ENCODE results near the gene PPP1R14C. TPM values are rescaled to one million over a fixed set of nuclear protein-coding genes. Genes with fewer than 3 reads are reported as not detected.

PPP1R14C gene
- total RNA-seq, 1 experiment from 2014 or later, result 4.6 TPM

- no peaks in the 10 kb centered on the region for H3K36me3 ChIP-seq (ENCODE audit: insufficient read depth, low read length, poor library complexity, severe bottlenecking)
- POLR2A ChIA-PET (ENCODE audit: low non-redundant PET), result no interaction called here
- H3K4me3 ChIP-seq (ENCODE audit: low read depth, low read length, poor library complexity, severe bottlenecking), result no peak overlapping the region
- no peaks in the 10 kb centered on the region for H3K27me3 ChIP-seq (replicated peaks; ENCODE audit: insufficient read depth, low read depth, low read length, poor library complexity)
- intact Hi-C loops (cut with micrococcal nuclease; ENCODE audit: unreplicated experiment), result no loop called here
- H3K27ac ChIP-seq (ENCODE audit: low read depth, low read length, poor library complexity, severe bottlenecking), result no peak overlapping the region
- H3K9me3 ChIP-seq (ENCODE audit: low read depth, low read length, poor library complexity, severe bottlenecking), result no peaks in the 10 kb centered on the region
- TF ChIP-seq EZH2 (IDR thresholded peaks at IDR 0.05; ENCODE audit: borderline replicate concordance, low read depth, low read length, poor library complexity, severe bottlenecking), result no peak
- DNase-seq (ENCODE audit: low spot score), result no peak
- BruUV-seq (replicated peaks), result no TSS peak
- CTCF ChIA-PET, result no interaction called here
- H3K4me1 ChIP-seq (ENCODE audit: insufficient read depth, low read length, poor library complexity, severe bottlenecking), result no peaks in the 10 kb centered on the region
Measured at GRCh38 chr6:150153905-150154492, 11.2 kb downstream of the PPP1R14C start.

DNA sequence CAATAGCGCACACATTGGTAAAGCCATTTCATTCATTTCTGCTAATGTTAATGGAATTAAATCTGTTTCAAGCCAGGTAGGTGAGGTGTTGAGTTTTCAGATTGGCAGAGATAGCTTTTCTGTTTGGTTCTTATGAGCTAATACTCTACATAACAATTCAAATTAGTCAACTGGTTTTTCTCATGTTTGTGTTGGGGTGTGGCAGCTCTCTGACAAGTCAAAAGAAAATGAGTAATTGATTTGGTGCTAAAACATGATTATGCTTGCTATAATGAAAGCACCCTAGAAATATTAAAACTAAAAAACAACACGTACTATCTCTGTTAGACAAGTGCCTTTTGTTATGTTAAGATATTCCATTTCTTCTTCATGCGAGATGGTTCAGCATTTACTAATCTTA is 13.6 kb downstream of the PPP1R14C start:
- Histone ChIP-seq H3K9me3 (ENCODE audit: low read depth, low read length, poor library complexity, severe bottlenecking) (no peaks in the 10 kb centered on the region), H3K27me3 (replicated peaks; ENCODE audit: insufficient read depth, low read depth, low read length, poor library complexity) (no peaks in the 10 kb centered on the region), H3K4me3 (ENCODE audit: low read depth, low read length, poor library complexity, severe bottlenecking) (no peak overlapping the region), H3K27ac (ENCODE audit: low read depth, low read length, poor library complexity, severe bottlenecking) (no peak overlapping the region), H3K4me1 (ENCODE audit: insufficient read depth, low read length, poor library complexity, severe bottlenecking) (no peaks in the 10 kb centered on the region), H3K36me3 (ENCODE audit: insufficient read depth, low read length, poor library complexity, severe bottlenecking) (no peaks in the 10 kb centered on the region)
- TF ChIP-seq CTCF (conservative IDR thresholded peaks at IDR 0.05; ENCODE audit: low read depth, low read length) (no peak), EZH2 (IDR thresholded peaks at IDR 0.05; ENCODE audit: borderline replicate concordance, low read depth, low read length, poor library complexity, severe bottlenecking) (no peak)
- intact Hi-C loops (cut with micrococcal nuclease; ENCODE audit: unreplicated experiment), result no loop called here
- ChIA-PET POLR2A (ENCODE audit: low non-redundant PET) (no interaction called here), CTCF (no interaction called here)
- DNase-seq (ENCODE audit: low spot score), result no peak
- BruUV-seq (replicated peaks), result no TSS peak

- no peaks in the 10 kb centered on the region for H3K9me3 ChIP-seq (ENCODE audit: low read depth, low read length, poor library complexity, severe bottlenecking)
- H3K27ac ChIP-seq (ENCODE audit: low read depth, low read length, poor library complexity, severe bottlenecking), result no peak overlapping the region
- POLR2A ChIA-PET (ENCODE audit: low non-redundant PET), result no interaction called here
- DNase-seq (ENCODE audit: low spot score), result no peak
- no peaks in the 10 kb centered on the region for H3K4me1 ChIP-seq (ENCODE audit: insufficient read depth, low read length, poor library complexity, severe bottlenecking)
- no peak for TF ChIP-seq CTCF (conservative IDR thresholded peaks at IDR 0.05; ENCODE audit: low read depth, low read length)
- TF ChIP-seq EZH2 (IDR thresholded peaks at IDR 0.05; ENCODE audit: borderline replicate concordance, low read depth, low read length, poor library complexity, severe bottlenecking), result no peak
- H3K4me3 ChIP-seq (ENCODE audit: low read depth, low read length, poor library complexity, severe bottlenecking), result no peak overlapping the region
- CTCF ChIA-PET, result no interaction called here
- H3K27me3 ChIP-seq (replicated peaks; ENCODE audit: insufficient read depth, low read depth, low read length, poor library complexity), result no peaks in the 10 kb centered on the region
- H3K36me3 ChIP-seq (ENCODE audit: insufficient read depth, low read length, poor library complexity, severe bottlenecking), result no peaks in the 10 kb centered on the region
- BruUV-seq (replicated peaks), result no TSS peak
- intact Hi-C loops (cut with micrococcal nuclease; ENCODE audit: unreplicated experiment), result no loop called here
Measured at GRCh38 chr6:150157081-150157480, 14.2 kb downstream of the PPP1R14C start.

DNA sequence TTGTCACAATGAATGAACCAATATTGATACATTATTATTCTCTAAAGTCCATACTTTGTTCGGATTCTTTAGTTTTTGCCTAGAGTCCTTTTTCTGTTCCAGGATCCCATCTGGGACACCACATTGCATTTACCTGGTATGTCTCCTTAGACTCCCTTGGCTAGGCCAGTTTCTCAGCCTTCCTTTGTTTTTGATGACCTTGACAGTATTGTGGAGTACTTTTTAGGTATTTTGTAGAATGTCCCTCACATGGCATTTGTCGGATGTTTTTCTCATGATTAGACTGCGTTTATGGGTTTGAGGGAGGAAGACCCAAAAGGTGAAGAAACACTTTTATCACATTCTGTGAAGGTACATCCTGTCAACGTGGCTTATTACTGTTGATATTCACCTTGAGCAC is 16.9 kb downstream of the PPP1R14C start:
- TF ChIP-seq CTCF (conservative IDR thresholded peaks at IDR 0.05; ENCODE audit: low read depth, low read length), result no peak
- TF ChIP-seq EZH2 (IDR thresholded peaks at IDR 0.05; ENCODE audit: borderline replicate concordance, low read depth, low read length, poor library complexity, severe bottlenecking), result no peak
- no peaks in the 10 kb centered on the region for H3K9me3 ChIP-seq (ENCODE audit: low read depth, low read length, poor library complexity, severe bottlenecking)
- ChIA-PET CTCF (no interaction called here), POLR2A (ENCODE audit: low non-redundant PET) (no interaction called here)
- no peaks in the 10 kb centered on the region for H3K27me3 ChIP-seq (replicated peaks; ENCODE audit: insufficient read depth, low read depth, low read length, poor library complexity)
- intact Hi-C loops (cut with micrococcal nuclease; ENCODE audit: unreplicated experiment), result no loop called here
- no peak for DNase-seq (ENCODE audit: low spot score)
- H3K27ac ChIP-seq (ENCODE audit: low read depth, low read length, poor library complexity, severe bottlenecking), result no peak overlapping the region
- no peak overlapping the region for H3K4me3 ChIP-seq (ENCODE audit: low read depth, low read length, poor library complexity, severe bottlenecking)
- peaks cover 5% of the 10 kb centered on the region for H3K4me1 ChIP-seq (ENCODE audit: insufficient read depth, low read length, poor library complexity, severe bottlenecking)
- no TSS peak for BruUV-seq (replicated peaks)
- no peaks in the 10 kb centered on the region for H3K36me3 ChIP-seq (ENCODE audit: insufficient read depth, low read length, poor library complexity, severe bottlenecking)

Data from A673 (cell line).